Endothelial cell of umbilical vein (primary cell): ENCODE measurements around the gene GPR87.

Experiments used
- CTCF ChIP-seq, 2 donors: IDR thresholded peaks; 1 replicate in 1 of 2; 2 replicates in 1 of 2; pipeline ENCODE4 v1.5.1; 2011; ENCODE audit warnings: low read length in 2 of 2, mild to moderate bottlenecking in 2 of 2, moderate library complexity in 2 of 2, control low read depth in 1 of 2, inconsistent platforms in 1 of 2, low read depth in 1 of 2; ENCODE audit not compliant: insufficient read depth in 1 of 2; ENCODE audit errors: extremely low read depth in 1 of 2
- EZH2 ChIP-seq: IDR thresholded peaks from 2 replicates; pipeline ENCODE4 v1.6.1; 2012; ENCODE audit warnings: borderline replicate concordance, low read depth, mild to moderate bottlenecking, moderate library complexity, low read length, inconsistent platforms; ENCODE audit not compliant: severe bottlenecking
- FOS ChIP-seq: IDR thresholded peaks from 2 replicates; pipeline ENCODE4 v1.6.1; 2011; ENCODE audit warnings: mild to moderate bottlenecking, low read length, moderate library complexity, borderline replicate concordance; ENCODE audit not compliant: insufficient read depth
- GATA2 ChIP-seq: IDR thresholded peaks from 2 replicates; pipeline ENCODE4 v1.7.0; 2011; ENCODE audit warnings: low read depth, mild to moderate bottlenecking, moderate library complexity, mixed read lengths, low read length; ENCODE audit not compliant: insufficient read length, insufficient read depth
- JUN ChIP-seq: IDR thresholded peaks from 2 replicates; pipeline ENCODE4 v1.6.1; 2011; ENCODE audit warnings: borderline replicate concordance, low read depth; ENCODE audit not compliant: insufficient read length, insufficient read depth
- MYC ChIP-seq: IDR thresholded peaks from one replicate; pipeline ENCODE4 v1.6.1; 2011; ENCODE audit warnings: mild to moderate bottlenecking, low read depth, low read length
- POLR2A ChIP-seq: IDR thresholded peaks from 2 replicates; pipeline ENCODE4 v1.6.1; 2012; ENCODE audit warnings: low read depth, mild to moderate bottlenecking, control low read depth, low read length
- POLR2AphosphoS5 ChIP-seq: IDR thresholded peaks from 2 replicates; pipeline ENCODE4 v1.6.1; 2012; ENCODE audit warnings: low read depth, mild to moderate bottlenecking, control low read depth, low read length, moderate library complexity; ENCODE audit not compliant: insufficient read depth
- TF ChIP-seq, protein P1 (sequence below): IDR thresholded peaks from 2 replicates; pipeline ENCODE4 v1.6.1; 2011; ENCODE audit not compliant: insufficient read depth, insufficient read length

GRCh38 chr3:151312972-151313371, 3.6 kb downstream of the GPR87 start:
- TF ChIP-seq CTCF (IDR thresholded peaks at IDR 0.05; ENCODE audit: extremely low read depth in 1 of 2, insufficient read depth in 1 of 2, low read depth in 1 of 2, low read length in 2 of 2): no peak
- TF ChIP-seq, protein P1, sequence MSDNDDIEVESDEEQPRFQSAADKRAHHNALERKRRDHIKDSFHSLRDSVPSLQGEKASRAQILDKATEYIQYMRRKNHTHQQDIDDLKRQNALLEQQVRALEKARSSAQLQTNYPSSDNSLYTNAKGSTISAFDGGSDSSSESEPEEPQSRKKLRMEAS: no peak
- no peak for TF ChIP-seq POLR2AphosphoS5
- no peak for TF ChIP-seq EZH2
- no peak for TF ChIP-seq POLR2A
- no peak for TF ChIP-seq MYC
- no peak for TF ChIP-seq GATA2
- TF ChIP-seq JUN: no peak
- no peak for TF ChIP-seq FOS
